HepG2 (cell line): ENCODE measurements around the gene CD274. TPM values are rescaled to one million over a fixed set of nuclear protein-coding genes. Genes with fewer than 3 reads are reported as not detected.

ENCODE experiments used
- ATAC-seq: fragments of 200-7000 bp; cut with Tn5 transposase; 3 replicates; pipeline ENCODE4 v1.9.1; 2020; ENCODE audit warnings: mild to moderate bottlenecking, moderate library complexity
- BruUV-seq: library from RNA; stranded (reverse); fragments of 400-500 nt; replicated peaks from 2 replicates; lab custom pipeline; 2021; lab: Mats Ljungman, UMichigan
- CTCF ChIA-PET: fragments of 300-600 bp; formaldehyde crosslinking; extraction: SDS; loops from one replicate; lab custom pipeline; 2021; ENCODE audit warnings: low total read pairs, inconsistent platforms, low intra/inter-chr PET ratio; lab: Yijun Ruan, JAX
- POLR2A ChIA-PET: fragments of 350-600 bp; sonication (Branson Sonifier 250); formaldehyde crosslinking; loops from one replicate; lab custom pipeline; 2020; ENCODE audit warnings: antibody characterized with exemption, inconsistent platforms; lab: Yijun Ruan, JAX
- DNase-seq: peaks from one replicate; pipeline ENCODE4 v3.0.0-alpha.2; 2015; ENCODE audit warnings: low spot score
- FAIRE-seq: peaks from 3 replicates; lab custom pipeline; 2011; peaks lifted over from hg19 to GRCh38; lab: Jason Lieb, UNC
- H2AFZ ChIP-seq: one replicate; pipeline ENCODE4 v1.6.1; 2011; ENCODE audit warnings: low read length, inconsistent platforms
- H3K27ac ChIP-seq: fragments of 300-600 bp; 3 replicates; pipeline ENCODE4 v1.8.0; 2011; ENCODE audit warnings: mixed run types, mild to moderate bottlenecking, mixed read lengths, low read length, inconsistent platforms; ENCODE audit not compliant: insufficient read depth; ENCODE audit errors: extremely low read length
- H3K27me3 ChIP-seq, 2 experiments: fragments of 200-600 bp in 1 of 2; 2 replicates in 1 of 2; 3 replicates in 1 of 2; pipeline versions ENCODE4 v1.6.0 to v1.8.0; 2011; ENCODE audit warnings: low read length in 2 of 2, mild to moderate bottlenecking in 2 of 2, moderate library complexity in 2 of 2, inconsistent platforms in 1 of 2; ENCODE audit not compliant: insufficient read depth in 2 of 2, control insufficient read depth in 1 of 2
- H3K36me3 ChIP-seq, 2 experiments: fragments of 200-600 bp in 1 of 2; replicated peaks in 1 of 2; 2 replicates in 1 of 2; 3 replicates in 1 of 2; pipeline versions ENCODE4 v1.5.1 to v1.8.0; 2011; ENCODE audit warnings: low read length in 2 of 2, inconsistent platforms in 1 of 2; ENCODE audit not compliant: insufficient read depth in 2 of 2, control insufficient read depth in 1 of 2
- H3K4me1 ChIP-seq: 2 replicates; pipeline ENCODE4 v1.5.1; 2012; ENCODE audit warnings: low read length, inconsistent platforms; ENCODE audit not compliant: insufficient read depth
- H3K4me2 ChIP-seq: 2 replicates; pipeline ENCODE4 v1.6.0; 2011; ENCODE audit warnings: low read depth, low read length, inconsistent platforms
- H3K4me3 ChIP-seq, 3 experiments: fragments of 200-600 bp in 1 of 3; sonication (generic), shearing (Covaris generic) in 1 of 3; replicated peaks in 1 of 3; 2 replicates each; pipeline ENCODE4 v1.5.1; 2011 to 2016; ENCODE audit warnings: low read length in 3 of 3, inconsistent platforms in 2 of 3, low read depth in 2 of 3, mild to moderate bottlenecking in 2 of 3, control low read depth in 1 of 3, mixed read lengths in 1 of 3; ENCODE audit not compliant: insufficient read depth in 1 of 3
- H3K79me2 ChIP-seq: one replicate; pipeline ENCODE4 v1.6.1; 2011; ENCODE audit warnings: low read length, inconsistent platforms; ENCODE audit not compliant: insufficient read depth
- H3K9ac ChIP-seq: 2 replicates; pipeline ENCODE4 v1.6.0; 2011; ENCODE audit warnings: mild to moderate bottlenecking, low read depth, low read length, inconsistent platforms; ENCODE audit not compliant: insufficient read depth
- H3K9me3 ChIP-seq: 2 replicates; pipeline ENCODE4 v1.5.1; 2012; ENCODE audit warnings: mild to moderate bottlenecking, low read length
- H4K20me1 ChIP-seq: 2 replicates; pipeline ENCODE4 v1.6.0; 2011; ENCODE audit warnings: inconsistent platforms, mild to moderate bottlenecking, low read length, moderate library complexity; ENCODE audit not compliant: insufficient read depth
- ASH2L ChIP-seq: fragments of 300-600, 200-600 bp; sonication (generic); IDR thresholded peaks from 2 replicates; pipeline ENCODE4 v1.7.0; 2017; ENCODE audit warnings: low read depth, mild to moderate bottlenecking, moderate library complexity, mixed read lengths, low read length; ENCODE audit not compliant: insufficient read length
- GTF2F1 ChIP-seq: fragments of 150-350 bp; IDR thresholded peaks from 2 replicates; pipeline ENCODE4 v1.6.1; 2014; ENCODE audit warnings: low read length
- HOXA7 ChIP-seq: sonication (generic); formaldehyde crosslinking; IDR thresholded peaks from 2 replicates; pipeline ENCODE4 v1.8.1; 2022; ENCODE audit warnings: mild to moderate bottlenecking, missing genetic modification reagents, moderate library complexity
- ISL2 ChIP-seq: sonication (generic); formaldehyde crosslinking; IDR thresholded peaks from 2 replicates; pipeline ENCODE4 v1.5.0; 2020; ENCODE audit warnings: missing genetic modification reagents
- REPIN1 ChIP-seq: sonication (generic); formaldehyde crosslinking; IDR thresholded peaks from 2 replicates; pipeline ENCODE4 v1.8.0; 2022; ENCODE audit warnings: missing genetic modification reagents, low read depth, mild to moderate bottlenecking, borderline replicate concordance
- TBL1XR1 ChIP-seq: fragments of 150-350 bp; IDR thresholded peaks from 2 replicates; pipeline ENCODE4 v1.6.1; 2014; ENCODE audit warnings: borderline replicate concordance, low read length; ENCODE audit not compliant: partially characterized antibody
- U2AF1 ChIP-seq: fragments of 200-400 bp; formaldehyde crosslinking; optimal IDR thresholded peaks from 2 replicates; pipeline ENCODE3; 2017; ENCODE audit warnings: mild to moderate bottlenecking, low read depth, low read length
- ZBTB21 ChIP-seq: sonication (generic); formaldehyde crosslinking; IDR thresholded peaks from 2 replicates; pipeline ENCODE4 v1.4.0; 2020; ENCODE audit warnings: missing genetic modification reagents
- ZFYVE20 ChIP-seq: sonication (generic); formaldehyde crosslinking; IDR thresholded peaks from 2 replicates; pipeline ENCODE4 v1.8.0; 2023; ENCODE audit warnings: low read depth, mild to moderate bottlenecking, moderate library complexity, missing genetic modification reagents, borderline replicate concordance
- ZNF260 ChIP-seq: sonication (generic); formaldehyde crosslinking; IDR thresholded peaks from 2 replicates; pipeline ENCODE4 v1.4.0; 2020; ENCODE audit warnings: missing genetic modification reagents, low read depth, mild to moderate bottlenecking, borderline replicate concordance
- WGBS: methylation state at CpG from one replicate; pipeline ENCODE4 v1.1.6; 2017; ENCODE audit warnings: low lambda C conversion rate; 5-methylcytosine and 5-hydroxymethylcytosine counted together
- in situ Hi-C: cut with HindIII; loops from 2 replicates; pipeline ENCODE4 v1.10.0; 2017; ENCODE audit warnings: low pct_unique_long_range_greater_than_20kb; ENCODE audit not compliant: extremely low pct_ligation_motif_present
- intact Hi-C: fragments of 100-400 bp; cut with micrococcal nuclease; formaldehyde crosslinking; loops from one replicate; pipeline ENCODE4 v1.10.0; 2022; ENCODE audit not compliant: unreplicated experiment
- polyA plus RNA-seq, 8 experiments: library from polyadenylated mRNA; depleted of rRNA in 3 of 8; stranded (reverse) in 7 of 8; unstranded in 1 of 8; fragments of >200 nt; fragmentation: Illumina TruSeq in 4 of 8; extraction: Trizol in 4 of 8; gene quantifications; 2 replicates each; pipeline versions ENCODE4 v1.2.1 to v1.2.3, GENCODE V29; 2011 to 2016; ENCODE audit warnings: low read depth in 4 of 8, missing spikeins in 1 of 8, mixed read lengths in 1 of 8; ENCODE audit not compliant: insufficient read depth in 1 of 8
- total RNA-seq, 5 experiments: library from RNA; depleted of rRNA; stranded (reverse); fragments of >200 nt; fragmentation: Illumina TruSeq; extraction: Trizol; gene quantifications; 2 replicates each; pipeline ENCODE4 v1.2.3, GENCODE V29; 2016; ENCODE audit warnings: low read depth in 1 of 5
- TF ChIP-seq, protein P1 (sequence below): sonication (generic); formaldehyde crosslinking; IDR thresholded peaks from 2 replicates; pipeline ENCODE4 v1.8.1; 2023; ENCODE audit warnings: missing genetic modification reagents, mild to moderate bottlenecking, borderline replicate concordance

CD274 gene
- total and polyA plus RNA-seq, 2 of the 13 experiments (the other 11 are each of a cell fraction or from before 2014, with no cell fraction given), result 0.17 to 0.49 TPM

DNA sequence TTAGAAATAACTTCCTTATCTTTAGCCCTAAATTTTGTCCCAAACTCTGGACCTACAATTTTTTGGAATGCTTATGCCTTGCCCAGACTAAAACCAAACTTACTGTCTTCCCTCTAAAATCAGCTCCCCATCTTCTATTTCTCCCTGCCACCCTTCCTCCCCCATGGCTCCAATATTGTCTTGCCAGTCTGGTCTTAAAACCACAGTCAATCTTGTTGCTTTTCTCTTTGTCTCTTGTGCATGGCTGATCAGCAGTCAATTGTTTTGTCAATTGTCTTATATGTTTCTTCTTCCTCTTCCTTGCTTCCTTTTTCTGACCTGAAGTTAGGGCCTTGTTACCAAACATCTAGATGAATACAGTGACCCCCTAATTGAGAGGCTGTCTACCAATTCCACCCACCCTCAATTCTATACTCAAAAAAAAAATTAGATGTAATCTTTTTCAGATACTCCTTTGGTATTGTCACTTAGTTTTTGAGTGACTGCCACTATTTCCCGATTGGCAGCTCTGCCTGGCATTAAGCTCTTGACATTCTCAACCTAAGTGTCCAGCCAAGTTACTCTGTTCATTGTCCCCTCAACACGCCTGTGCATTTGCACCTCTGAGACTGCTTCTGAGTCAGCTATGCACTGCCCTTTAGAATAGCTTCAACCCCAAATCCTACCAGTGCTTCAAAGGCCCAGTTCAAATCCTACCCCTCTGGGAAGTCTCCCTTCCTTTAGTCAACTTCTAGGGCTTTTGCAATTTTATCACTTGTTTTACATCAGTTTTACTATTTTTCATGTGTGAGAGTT is 62.5 kb downstream of the CD274 start:
- Histone ChIP-seq H3K27ac (no peak overlapping the region), H3K36me3 (no peaks in the 10 kb centered on the region), H3K27me3 (peaks cover 0 to 8% of the 10 kb centered on the region in 2 experiments; a peak in 2 of 5 replicates), H3K4me3 (no peak overlapping the region), H4K20me1 (no peaks in the 10 kb centered on the region), H2AFZ (no peak overlapping the region), H3K4me2 (no peak overlapping the region), H3K9ac (no peak overlapping the region), H3K9me3 (no peaks in the 10 kb centered on the region), H3K79me2 (no peaks in the 10 kb centered on the region), H3K4me1 (no peaks in the 10 kb centered on the region)
- intact Hi-C loops (no loop called here), in situ Hi-C loops (no loop called here)
- 0% methylated on average over 2 of the region's 2 CpGs for WGBS
- ATAC-seq, result no peak
- FAIRE-seq, result no peak
- DNase-seq, result no peak
- ChIA-PET POLR2A (no interaction called here), CTCF (no interaction called here)
- no TSS peak for BruUV-seq
- no peak for TF ChIP-seq ISL2 (CRISPR knock-in tag)
- TF ChIP-seq U2AF1, result no peak
- TF ChIP-seq ZBTB21, result no peak
- TF ChIP-seq TBL1XR1, result no peak
- TF ChIP-seq ZFYVE20 (CRISPR knock-in tag), result no peak
- TF ChIP-seq ASH2L, result no peak
- TF ChIP-seq ZNF260 (CRISPR knock-in tag), result no peak

DNA sequence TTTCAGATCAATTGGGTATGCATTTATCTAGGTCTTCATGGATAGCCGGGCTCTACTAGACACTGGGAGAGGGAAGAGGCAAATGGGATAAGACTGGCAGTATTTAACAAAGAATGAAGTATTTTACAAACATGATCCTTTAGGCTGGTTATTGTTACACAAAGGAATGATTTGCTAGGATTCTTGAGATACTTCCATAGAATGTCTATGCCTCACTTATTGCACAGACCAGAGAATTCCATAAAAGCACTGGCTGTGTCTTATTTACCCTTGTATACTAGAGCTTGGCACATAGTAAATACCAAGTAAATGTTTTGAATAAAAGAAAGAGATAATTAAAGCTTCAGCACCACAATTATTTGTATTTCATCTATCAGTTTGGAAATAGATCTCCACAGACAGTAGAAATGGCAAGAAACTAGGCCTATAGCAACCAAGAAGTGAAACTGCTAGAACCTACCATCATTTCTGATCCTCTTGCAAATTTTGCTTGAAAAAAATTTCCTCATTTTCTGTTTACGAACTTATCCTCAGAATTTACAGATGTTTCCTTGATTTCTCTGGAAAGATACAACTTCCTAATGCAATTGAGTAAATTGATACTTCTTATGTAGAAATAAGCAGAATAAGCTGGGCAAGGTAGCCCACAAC is 63.7 kb downstream of the CD274 start:
- DNase-seq, result no peak
- Histone ChIP-seq H3K9me3 (no peaks in the 10 kb centered on the region), H3K9ac (no peak overlapping the region), H3K36me3 (no peaks in the 10 kb centered on the region), H3K27ac (no peak overlapping the region), H3K4me2 (no peak overlapping the region), H3K4me3 (no peak overlapping the region), H3K27me3 (peaks cover 0 to 5% of the 10 kb centered on the region in 2 experiments; a peak in 2 of 5 replicates), H3K79me2 (no peaks in the 10 kb centered on the region), H2AFZ (no peak overlapping the region), H3K4me1 (no peaks in the 10 kb centered on the region)
- no peak for FAIRE-seq
- in situ Hi-C loops, result no loop called here
- POLR2A ChIA-PET, result no interaction called here
- WGBS, result 1% methylated on average over 2 of the region's 2 CpGs
- no peak for ATAC-seq
- CTCF ChIA-PET, result no interaction called here
- intact Hi-C loops, result no loop called here
- no TSS peak for BruUV-seq
- TF ChIP-seq REPIN1 (CRISPR knock-in tag) (no peak), GTF2F1 (no peak), HOXA7 (CRISPR knock-in tag) (no peak)
- TF ChIP-seq, protein P1, sequence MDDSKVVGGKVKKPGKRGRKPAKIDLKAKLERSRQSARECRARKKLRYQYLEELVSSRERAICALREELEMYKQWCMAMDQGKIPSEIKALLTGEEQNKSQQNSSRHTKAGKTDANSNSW, result no peak
- TF ChIP-seq, all 625 proteins: peak for 0
- H4K20me1 ChIP-seq, result no peaks in the 10 kb centered on the region
